Thyroid gland (tissue), 4 donors: ENCODE data around the gene RCAN1.

Source experiments
- POLR2A ChIP-seq, 2 donors: fragments of 450-650 bp; IDR thresholded peaks; one replicate each; pipeline ENCODE4 v1.6.1; 2017; ENCODE audit warnings: antibody characterized with exemption in 2 of 2, mild to moderate bottlenecking in 2 of 2, moderate library complexity in 1 of 2
- TF ChIP-seq, protein P1 (sequence below), 6 experiments: fragments of 200-600 bp in 3 of 6; fragments of 450-650 bp in 3 of 6; sonication (generic) in 3 of 6; IDR thresholded peaks; one replicate each; pipeline ENCODE4 v1.5.1; 2016 to 2019; ENCODE audit warnings: antibody characterized with exemption in 6 of 6, mild to moderate bottlenecking in 2 of 6, inconsistent platforms in 1 of 6, moderate library complexity in 1 of 6

DNA sequence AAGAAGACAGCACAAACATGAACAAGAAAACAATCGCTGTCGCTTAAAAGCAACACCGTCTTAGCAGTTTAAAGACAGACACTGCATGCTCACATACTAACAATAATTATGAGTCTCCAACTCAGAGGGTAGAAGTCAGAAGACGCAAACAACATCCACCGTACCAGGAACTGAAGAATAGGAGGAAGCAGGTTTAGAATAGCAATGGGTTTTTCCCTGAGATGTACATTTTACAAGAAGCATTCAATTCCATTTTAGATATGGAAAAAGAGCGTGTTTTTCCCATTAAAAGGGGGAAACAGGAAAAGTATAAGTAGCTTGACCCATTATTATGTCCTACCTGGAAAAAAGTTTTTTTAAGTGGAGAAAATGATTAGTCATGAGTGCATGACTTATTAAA, 68.4 kb downstream of the RCAN1 start:
- TF ChIP-seq, protein P1, sequence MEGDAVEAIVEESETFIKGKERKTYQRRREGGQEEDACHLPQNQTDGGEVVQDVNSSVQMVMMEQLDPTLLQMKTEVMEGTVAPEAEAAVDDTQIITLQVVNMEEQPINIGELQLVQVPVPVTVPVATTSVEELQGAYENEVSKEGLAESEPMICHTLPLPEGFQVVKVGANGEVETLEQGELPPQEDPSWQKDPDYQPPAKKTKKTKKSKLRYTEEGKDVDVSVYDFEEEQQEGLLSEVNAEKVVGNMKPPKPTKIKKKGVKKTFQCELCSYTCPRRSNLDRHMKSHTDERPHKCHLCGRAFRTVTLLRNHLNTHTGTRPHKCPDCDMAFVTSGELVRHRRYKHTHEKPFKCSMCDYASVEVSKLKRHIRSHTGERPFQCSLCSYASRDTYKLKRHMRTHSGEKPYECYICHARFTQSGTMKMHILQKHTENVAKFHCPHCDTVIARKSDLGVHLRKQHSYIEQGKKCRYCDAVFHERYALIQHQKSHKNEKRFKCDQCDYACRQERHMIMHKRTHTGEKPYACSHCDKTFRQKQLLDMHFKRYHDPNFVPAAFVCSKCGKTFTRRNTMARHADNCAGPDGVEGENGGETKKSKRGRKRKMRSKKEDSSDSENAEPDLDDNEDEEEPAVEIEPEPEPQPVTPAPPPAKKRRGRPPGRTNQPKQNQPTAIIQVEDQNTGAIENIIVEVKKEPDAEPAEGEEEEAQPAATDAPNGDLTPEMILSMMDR (IDR thresholded peaks at IDR 0.05): no peak
- no peak for TF ChIP-seq POLR2A (IDR thresholded peaks at IDR 0.05)
